ENCODE results near the gene IL1RAPL2.
"Not testable (repeated sequence)": the region's sequence is repeated elsewhere in the genome, so short reads cannot be mapped to it uniquely, and the experiment has no call there.

The IL1RAPL2 gene

GRCh38 chrX:105645667-105646357 lies 1079.8 kb downstream of the IL1RAPL2 start:
- no peak for DNase-seq

GRCh38 chrX:105646592-105647372 lies 1080.8 kb downstream of the IL1RAPL2 start:
- DNase-seq: no peak

- no peak for DNase-seq
Measured at GRCh38 chrX:105647749-105648148, 1081.8 kb downstream of the IL1RAPL2 start.

- no peak for DNase-seq
Measured at GRCh38 chrX:105648732-105649131, 1082.7 kb downstream of the IL1RAPL2 start.

GRCh38 chrX:105650577-105650976 lies 1084.6 kb downstream of the IL1RAPL2 start:
- no peak for DNase-seq

- no peak for DNase-seq
Measured at GRCh38 chrX:105650986-105651385, 1085.0 kb downstream of the IL1RAPL2 start.

GRCh38 chrX:105653891-105654290 lies 1087.9 kb downstream of the IL1RAPL2 start:
- no peak for DNase-seq

GRCh38 chrX:105658136-105658535 lies 1092.1 kb downstream of the IL1RAPL2 start:
- DNase-seq: no peak

GRCh38 chrX:105662248-105662647 lies 1096.2 kb downstream of the IL1RAPL2 start:
- DNase-seq: no peak

GRCh38 chrX:105664243-105664642 lies 1098.2 kb downstream of the IL1RAPL2 start:
- no peak for DNase-seq

- DNase-seq: not testable (repeated sequence)
Measured at GRCh38 chrX:105684288-105684687, 1118.3 kb downstream of the IL1RAPL2 start.

- no peak for DNase-seq
Measured at GRCh38 chrX:105694839-105695238, 1128.8 kb downstream of the IL1RAPL2 start.

GRCh38 chrX:105695451-105695850 lies 1129.5 kb downstream of the IL1RAPL2 start:
- DNase-seq: no peak

GRCh38 chrX:105696870-105697269 lies 1130.9 kb downstream of the IL1RAPL2 start:
- DNase-seq: no peak

GRCh38 chrX:105697984-105698781 lies 1132.2 kb downstream of the IL1RAPL2 start:
- no peak for DNase-seq

- DNase-seq: no peak
Measured at GRCh38 chrX:105700331-105700730, 1134.3 kb downstream of the IL1RAPL2 start.

GRCh38 chrX:105701310-105702052 lies 1135.5 kb downstream of the IL1RAPL2 start:
- no peak for DNase-seq

- DNase-seq: no peak
Measured at GRCh38 chrX:105703876-105704275, 1137.9 kb downstream of the IL1RAPL2 start.

- no peak for DNase-seq
Measured at GRCh38 chrX:105706041-105706440, 1140.0 kb downstream of the IL1RAPL2 start.

GRCh38 chrX:105711805-105712204 lies 1145.8 kb downstream of the IL1RAPL2 start:
- DNase-seq: no peak

GRCh38 chrX:105715746-105716145 lies 1149.7 kb downstream of the IL1RAPL2 start:
- DNase-seq: no peak

- DNase-seq: no peak
Measured at GRCh38 chrX:105723966-105724735, 1158.2 kb downstream of the IL1RAPL2 start.

Measured in NCI-H187 treated with DMSO at 0.1 percent for 48 hours (cell line).